GM12892 (cell line): ENCODE measurements around the gene FRMD3.

Experiments used
- POLR2A ChIP-seq: IDR thresholded peaks from 2 replicates; pipeline ENCODE4 v1.6.1; 2011; ENCODE audit warnings: low read depth, low read length, control low read depth
- POLR2AphosphoS5 ChIP-seq: IDR thresholded peaks from 2 replicates; pipeline ENCODE4 v1.6.1; 2011; ENCODE audit warnings: low read depth, low read length, control low read depth
- TAF1 ChIP-seq: IDR thresholded peaks from 2 replicates; pipeline ENCODE4 v1.6.1; 2011; ENCODE audit warnings: low read depth, mild to moderate bottlenecking, control low read depth, low read length, borderline replicate concordance

GRCh38 chr9:83456226-83456625, 82.0 kb downstream of the FRMD3 start:
- TF ChIP-seq POLR2A (no peak), TAF1 (no peak), POLR2AphosphoS5 (no peak)
